Smooth muscle cell (in vitro differentiated cells): Measurements from ENCODE around the gene DERA. TPM values are rescaled to one million over a fixed set of nuclear protein-coding genes. Genes with fewer than 3 reads are reported as not detected.

ENCODE experiments used
- DNase-seq: peaks from one replicate; lab custom pipeline; 2025; ENCODE audit not compliant: unreplicated experiment; lab: John Stamatoyannopoulos, UW
- H2AFZ ChIP-seq: fragments of 200-600 bp; sonication (generic); 2 replicates; pipeline ENCODE4 v1.6.0; 2016; ENCODE audit warnings: antibody characterized with exemption, low read depth, mild to moderate bottlenecking
- H3F3A ChIP-seq: fragments of 200-600 bp; sonication (generic); 2 replicates; pipeline ENCODE4 v1.6.0; 2017; ENCODE audit warnings: antibody characterized with exemption, low read depth
- H3K27ac ChIP-seq: fragments of 200-600 bp; sonication (generic); 2 replicates; pipeline ENCODE4 v1.5.1; 2016; ENCODE audit warnings: low read depth, mild to moderate bottlenecking
- H3K27me3 ChIP-seq: fragments of 200-600 bp; sonication (generic); 2 replicates; pipeline ENCODE4 v1.6.1; 2016; ENCODE audit warnings: low read depth, mild to moderate bottlenecking
- H3K36me3 ChIP-seq: fragments of 200-600 bp; sonication (generic); 2 replicates; pipeline ENCODE4 v1.5.1; 2016; ENCODE audit warnings: low read depth
- H3K4me1 ChIP-seq: fragments of 200-600 bp; sonication (generic); 2 replicates; pipeline ENCODE4 v1.5.1; 2016; ENCODE audit warnings: low read depth
- H3K4me2 ChIP-seq: fragments of 200-600 bp; sonication (generic); 2 replicates; pipeline ENCODE4 v1.6.0; 2016; ENCODE audit warnings: mild to moderate bottlenecking
- H3K4me3 ChIP-seq: fragments of 200-600 bp; sonication (generic); 2 replicates; pipeline ENCODE4 v1.5.1; 2016; ENCODE audit warnings: mild to moderate bottlenecking
- H3K79me2 ChIP-seq: fragments of 200-600 bp; sonication (generic); 2 replicates; pipeline ENCODE4 v1.6.0; 2016; ENCODE audit warnings: low read depth, mild to moderate bottlenecking
- H3K9ac ChIP-seq: fragments of 200-600 bp; sonication (generic); 2 replicates; pipeline ENCODE4 v1.6.0; 2016; ENCODE audit warnings: low read depth
- H3K9me3 ChIP-seq: fragments of 200-600 bp; sonication (generic); replicated peaks from 2 replicates; pipeline ENCODE4 v1.5.1; 2016; ENCODE audit warnings: low read depth
- H4K20me1 ChIP-seq: fragments of 200-600 bp; sonication (generic); 2 replicates; pipeline ENCODE4 v1.6.0; 2016; ENCODE audit warnings: low read depth
- CTCF ChIP-seq: fragments of 200-600 bp; sonication (generic); IDR thresholded peaks from 2 replicates; pipeline ENCODE4 v1.5.1; 2017; ENCODE audit warnings: borderline replicate concordance, mild to moderate bottlenecking, antibody characterized with exemption; ENCODE audit not compliant: insufficient read depth, poor library complexity, severe bottlenecking
- WGBS: methylation state at CpG from one replicate; pipeline ENCODE4 v1.1.7; 2016; ENCODE audit warnings: low lambda C conversion rate; 5-methylcytosine and 5-hydroxymethylcytosine counted together
- polyA plus RNA-seq: library from polyadenylated mRNA; unstranded; fragments of >200 nt; fragmentation: Nextera tagmentation; extraction: Ambion mirVana; gene quantifications from 2 replicates; pipeline ENCODE4 v1.2.1, GENCODE V29; 2016
- total RNA-seq: library from RNA; depleted of rRNA; stranded (reverse); fragments of >200 nt; gene quantifications from 2 replicates; pipeline ENCODE4 v1.2.3, GENCODE V29; 2014

The DERA gene
- total and polyA plus RNA-seq, 2 experiments from 2014 or later: 23.3 to 35.1 TPM

- DNase-seq: no peak
- no peak overlapping the region for H3K9ac ChIP-seq
- WGBS: 96% methylated on average over 1 of the region's 1 CpG
- H3K9me3 ChIP-seq: no peaks in the 10 kb centered on the region
- no peaks in the 10 kb centered on the region for H3K79me2 ChIP-seq
- no peak overlapping the region for H3K27ac ChIP-seq
- no peak overlapping the region for H2AFZ ChIP-seq
- H4K20me1 ChIP-seq: no peaks in the 10 kb centered on the region
- H3K4me2 ChIP-seq: no peak overlapping the region
- TF ChIP-seq CTCF: no peak
- H3K36me3 ChIP-seq: no peaks in the 10 kb centered on the region
- no peaks in the 10 kb centered on the region for H3K27me3 ChIP-seq
- H3K4me1 ChIP-seq: no peaks in the 10 kb centered on the region
- no peaks in the 10 kb centered on the region for H3F3A ChIP-seq
- H3K4me3 ChIP-seq: no peak overlapping the region
Measured at GRCh38 chr12:16063726-16064125, 152.6 kb downstream of the DERA start.

GRCh38 chr12:16070113-16070512 is 159.0 kb downstream of the DERA start:
- DNase-seq: no peak
- Histone ChIP-seq H3K9me3 (no peaks in the 10 kb centered on the region), H3K4me2 (no peak overlapping the region), H4K20me1 (no peaks in the 10 kb centered on the region), H3K27me3 (no peaks in the 10 kb centered on the region), H2AFZ (no peak overlapping the region), H3K4me1 (no peaks in the 10 kb centered on the region), H3F3A (no peaks in the 10 kb centered on the region), H3K36me3 (no peaks in the 10 kb centered on the region), H3K27ac (no peak overlapping the region), H3K79me2 (no peaks in the 10 kb centered on the region), H3K9ac (no peak overlapping the region), H3K4me3 (no peak overlapping the region)
- no peak for TF ChIP-seq CTCF
- 46% methylated on average over 5 of the region's 5 CpGs for WGBS

GRCh38 chr12:16072678-16073077 is 161.5 kb downstream of the DERA start:
- Histone ChIP-seq H3F3A (no peaks in the 10 kb centered on the region), H3K9ac (no peak overlapping the region), H3K4me1 (no peaks in the 10 kb centered on the region), H2AFZ (no peak overlapping the region), H3K4me2 (no peak overlapping the region), H3K9me3 (no peaks in the 10 kb centered on the region), H4K20me1 (no peaks in the 10 kb centered on the region), H3K27ac (no peak overlapping the region), H3K36me3 (no peaks in the 10 kb centered on the region), H3K27me3 (no peaks in the 10 kb centered on the region), H3K4me3 (no peak overlapping the region), H3K79me2 (no peaks in the 10 kb centered on the region)
- 90% methylated on average over 2 of the region's 2 CpGs for WGBS
- DNase-seq: no peak
- TF ChIP-seq CTCF: no peak

GRCh38 chr12:16074894-16075293 is 163.8 kb downstream of the DERA start:
- H3K9me3 ChIP-seq: no peaks in the 10 kb centered on the region
- no peaks in the 10 kb centered on the region for H3K36me3 ChIP-seq
- H3K27me3 ChIP-seq: no peaks in the 10 kb centered on the region
- TF ChIP-seq CTCF: no peak
- H3K79me2 ChIP-seq: no peaks in the 10 kb centered on the region
- no peak overlapping the region for H3K27ac ChIP-seq
- DNase-seq: no peak
- H3K9ac ChIP-seq: no peak overlapping the region
- H3K4me2 ChIP-seq: no peak overlapping the region
- H4K20me1 ChIP-seq: no peaks in the 10 kb centered on the region
- no peak overlapping the region for H2AFZ ChIP-seq
- no peaks in the 10 kb centered on the region for H3K4me1 ChIP-seq
- 75% methylated on average over 2 of the region's 2 CpGs for WGBS
- H3K4me3 ChIP-seq: no peak overlapping the region
- no peaks in the 10 kb centered on the region for H3F3A ChIP-seq
